Measurements from ENCODE around the gene PIPOX. TPM values are rescaled to one million over a fixed set of nuclear protein-coding genes. Genes with fewer than 3 reads are reported as not detected.

Gene PIPOX
- total and polyA plus RNA-seq, 2 donors, result 0.96 to 1.3 TPM

Other genes with a start within 250 kb of the PIPOX start
- 2.5 TPM for gene FAM222B, start 200.4 kb upstream of the PIPOX start, total RNA-seq
- 9.5 TPM for gene FAM222B, start 200.4 kb upstream of the PIPOX start, polyA plus RNA-seq
- 19.7 TPM for gene ERAL1, start 188.1 kb upstream of the PIPOX start, total RNA-seq
- 30.3 TPM for gene ERAL1, start 188.1 kb upstream of the PIPOX start, polyA plus RNA-seq
- gene FLOT2, start 145.4 kb upstream of the PIPOX start, total RNA-seq, result 29.9 TPM
- 82.1 TPM for gene FLOT2, start 145.4 kb upstream of the PIPOX start, polyA plus RNA-seq
- 12.7 TPM for gene DHRS13, start 140.1 kb upstream of the PIPOX start, total RNA-seq
- gene DHRS13, start 140.1 kb upstream of the PIPOX start, polyA plus RNA-seq, result 18.9 TPM
- 20.5 TPM for gene PHF12, start 91.6 kb upstream of the PIPOX start, total RNA-seq
- gene PHF12, start 91.6 kb upstream of the PIPOX start, polyA plus RNA-seq, result 32.4 TPM
- gene SEZ6, start 37.1 kb upstream of the PIPOX start, total RNA-seq, result 0.09 TPM
- 0.48 TPM for gene SEZ6, start 37.1 kb upstream of the PIPOX start, polyA plus RNA-seq
- 31.1 TPM for gene MYO18A, start 137.3 kb downstream of the PIPOX start, total RNA-seq
- gene MYO18A, start 137.3 kb downstream of the PIPOX start, polyA plus RNA-seq, result 52.8 TPM
- 0.38 TPM for gene CRYBA1, start 203.7 kb downstream of the PIPOX start, total RNA-seq
- gene CRYBA1, start 203.7 kb downstream of the PIPOX start, polyA plus RNA-seq, result 0.34 TPM

Data from thymus (tissue), 2 donors.